HepG2 (cell line): ENCODE data around the gene CCDC197. TPM values are rescaled to one million over a fixed set of nuclear protein-coding genes. Genes with fewer than 3 reads are reported as not detected.

Experiments used
- ADNP ChIP-seq: sonication (generic); formaldehyde crosslinking; IDR thresholded peaks from 2 replicates; pipeline ENCODE4 v1.4.0; 2020; ENCODE audit warnings: missing genetic modification reagents
- ARID5B ChIP-seq: IDR thresholded peaks from 2 replicates; pipeline ENCODE4 v1.4.0; 2020; ENCODE audit warnings: mild to moderate bottlenecking, missing genetic modification reagents
- CTCF ChIP-seq: sonication (generic); formaldehyde crosslinking; IDR thresholded peaks from 2 replicates; pipeline ENCODE4 v1.5.0; 2020; ENCODE audit warnings: mild to moderate bottlenecking, missing genetic modification reagents, moderate library complexity
- MNT ChIP-seq: fragments of 450-650 bp; IDR thresholded peaks from 2 replicates; pipeline ENCODE4 v1.6.1; 2016
- NONO ChIP-seq, 2 experiments: fragments of 450-650 bp in 1 of 2; sonication (generic) in 1 of 2; formaldehyde crosslinking in 1 of 2; IDR thresholded peaks in 1 of 2; conservative IDR thresholded peaks in 1 of 2; 2 replicates each; pipeline versions ENCODE4 v1.6.1 to v1.8.0; 2017 to 2022; ENCODE audit warnings: mild to moderate bottlenecking in 1 of 2, missing genetic modification reagents in 1 of 2, moderate library complexity in 1 of 2
- PPARG ChIP-seq: conservative IDR thresholded peaks from 2 replicates; pipeline ENCODE4 v1.6.1; 2016; ENCODE audit warnings: missing biosample characterization, missing genetic modification reagents
- ZFP82 ChIP-seq: sonication (generic); formaldehyde crosslinking; IDR thresholded peaks from 2 replicates; pipeline ENCODE4 v1.5.1; 2020; ENCODE audit warnings: mild to moderate bottlenecking, missing genetic modification reagents, borderline replicate concordance
- ZNF232 ChIP-seq: sonication (generic); formaldehyde crosslinking; IDR thresholded peaks from 2 replicates; pipeline ENCODE4 v1.4.0; 2020; ENCODE audit warnings: missing genetic modification reagents, borderline replicate concordance
- ZNF441 ChIP-seq: sonication (generic); formaldehyde crosslinking; IDR thresholded peaks from 2 replicates; pipeline ENCODE4 v1.7.0; 2021; ENCODE audit warnings: missing genetic modification reagents, borderline replicate concordance
- ZNF510 ChIP-seq: sonication (generic); formaldehyde crosslinking; IDR thresholded peaks from 2 replicates; pipeline ENCODE4 v1.4.0; 2020; ENCODE audit warnings: low read depth, mild to moderate bottlenecking, missing genetic modification reagents
- ZNF687 ChIP-seq: sonication (generic); formaldehyde crosslinking; IDR thresholded peaks from 2 replicates; pipeline ENCODE4 v1.5.1; 2020; ENCODE audit warnings: mild to moderate bottlenecking, missing genetic modification reagents, moderate library complexity
- ZNF709 ChIP-seq: sonication (generic); formaldehyde crosslinking; IDR thresholded peaks from 2 replicates; pipeline ENCODE4 v1.5.0; 2020; ENCODE audit warnings: mild to moderate bottlenecking, missing genetic modification reagents
- ZNF788 ChIP-seq: sonication (generic); formaldehyde crosslinking; IDR thresholded peaks from 2 replicates; pipeline ENCODE4 v1.5.0; 2020; ENCODE audit warnings: mild to moderate bottlenecking, missing genetic modification reagents, borderline replicate concordance
- ZSCAN21 ChIP-seq: sonication (generic); formaldehyde crosslinking; IDR thresholded peaks from 2 replicates; pipeline ENCODE4 v1.8.0; 2022; ENCODE audit warnings: mild to moderate bottlenecking, missing genetic modification reagents, moderate library complexity, borderline replicate concordance
- polyA plus RNA-seq, 8 experiments: library from polyadenylated mRNA; depleted of rRNA in 3 of 8; stranded (reverse) in 7 of 8; unstranded in 1 of 8; fragments of >200 nt; fragmentation: Illumina TruSeq in 4 of 8; extraction: Trizol in 4 of 8; gene quantifications; 2 replicates each; pipeline versions ENCODE4 v1.2.1 to v1.2.3, GENCODE V29; 2011 to 2016; ENCODE audit warnings: low read depth in 4 of 8, missing spikeins in 1 of 8, mixed read lengths in 1 of 8; ENCODE audit not compliant: insufficient read depth in 1 of 8
- total RNA-seq, 5 experiments: library from RNA; depleted of rRNA; stranded (reverse); fragments of >200 nt; fragmentation: Illumina TruSeq; extraction: Trizol; gene quantifications; 2 replicates each; pipeline ENCODE4 v1.2.3, GENCODE V29; 2016; ENCODE audit warnings: low read depth in 1 of 5

The CCDC197 gene
- total and polyA plus RNA-seq, 2 of the 13 experiments (the other 11 are each of a cell fraction or from before 2014, with no cell fraction given), result 0.11 to 0.13 TPM

- TF ChIP-seq ZNF687 (peak; percentile 52), ADNP (CRISPR knock-in tag) (no peak), ZNF441 (CRISPR knock-in tag) (peak; percentile 63; the same call in 1 of the 2 replicates), MNT (no peak), ARID5B (CRISPR knock-in tag) (0 out of 2 replicates have a peak, but pooled peaks have one; percentile 11), ZNF788 (CRISPR knock-in tag) (peak; percentile 18; the same call in 1 of the 2 replicates), ZNF232 (CRISPR knock-in tag) (no peak), ZNF709 (no peak), ZFP82 (CRISPR knock-in tag) (no peak), PPARG (no peak), ZSCAN21 (CRISPR knock-in tag) (0 out of 2 replicates have a peak, but pooled peaks have one; percentile 46), CTCF (peak; percentile 24; the same call in 1 of the 2 replicates), ZNF510 (CRISPR knock-in tag) (no peak), NONO (IDR thresholded peaks at IDR 0.05) (no peak), NONO (CRISPR knock-in tag; conservative IDR thresholded peaks at IDR 0.05) (peak; percentile 46; the same call in 1 of the 2 replicates)
Measured at GRCh38 chr14:94041551-94042346, 44.6 kb downstream of the CCDC197 start (continued).
